HG03097 (cell line): ENCODE data around the gene KCND3.

Source experiments
- ATAC-seq: cut with Tn5 transposase; IDR thresholded peaks from one replicate; pipeline ENCODE4 v1.9.1; 2021; ENCODE audit not compliant: unreplicated experiment, low FRiP score

The KCND3 gene

DNA sequence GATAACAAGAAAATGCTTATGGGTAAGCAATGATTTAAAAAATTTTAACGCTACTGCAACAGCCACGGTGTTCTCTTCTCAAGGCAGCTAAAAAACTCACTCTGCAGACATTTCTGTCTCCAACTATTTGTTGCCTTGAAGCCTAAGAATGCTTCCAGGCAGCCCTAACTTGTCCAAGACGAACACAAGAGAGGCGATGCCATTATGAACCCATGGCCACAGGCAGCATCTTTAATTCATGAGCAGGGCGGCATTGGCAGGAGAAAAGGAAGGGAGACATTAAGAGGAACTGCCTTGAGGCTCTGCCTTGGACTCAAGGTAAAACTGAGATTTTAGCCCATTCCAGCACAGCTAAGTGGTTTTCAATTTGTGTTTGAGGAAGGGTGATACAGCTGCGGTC, 67.5 kb downstream of the KCND3 start:
- no peak for ATAC-seq

DNA sequence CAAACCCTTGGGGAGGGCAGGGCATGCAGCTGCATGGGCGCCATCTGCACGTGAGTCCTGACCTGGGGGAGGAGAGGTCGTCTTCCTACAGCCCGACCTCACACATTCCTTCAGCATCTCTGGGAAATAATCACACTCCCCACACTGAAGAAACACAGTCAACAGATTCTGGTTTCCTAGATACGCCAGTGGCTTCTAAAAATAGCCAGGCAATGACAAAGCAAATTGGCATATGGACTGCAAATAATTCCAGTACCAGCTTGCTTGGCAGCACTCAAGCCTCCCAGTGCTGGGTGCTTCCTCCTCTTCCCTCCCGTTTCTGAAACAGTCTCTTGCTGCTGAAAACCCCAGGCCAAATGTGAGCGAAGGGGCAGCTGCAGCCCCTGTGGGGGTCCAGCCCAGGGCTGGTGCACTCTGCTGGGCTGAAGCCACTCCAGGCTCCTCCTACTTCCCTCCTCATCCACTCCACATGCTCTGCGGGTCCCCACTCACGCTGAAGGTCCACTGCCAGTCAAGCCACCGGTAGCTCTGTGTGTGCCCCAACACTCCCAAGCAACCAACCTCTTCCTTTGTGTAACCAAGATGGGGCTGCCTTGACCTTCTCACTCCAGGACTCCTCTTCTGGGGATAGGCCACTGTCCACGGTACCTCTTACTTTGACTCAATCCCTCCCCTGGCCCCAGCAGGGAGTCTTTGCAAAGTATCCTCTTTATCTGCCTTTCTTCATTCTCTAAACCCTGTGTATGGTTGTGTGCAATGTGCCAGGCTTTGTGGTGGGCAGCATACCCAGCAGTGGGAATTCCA, 69.0 kb downstream of the KCND3 start:
- ATAC-seq, result no peak

DNA sequence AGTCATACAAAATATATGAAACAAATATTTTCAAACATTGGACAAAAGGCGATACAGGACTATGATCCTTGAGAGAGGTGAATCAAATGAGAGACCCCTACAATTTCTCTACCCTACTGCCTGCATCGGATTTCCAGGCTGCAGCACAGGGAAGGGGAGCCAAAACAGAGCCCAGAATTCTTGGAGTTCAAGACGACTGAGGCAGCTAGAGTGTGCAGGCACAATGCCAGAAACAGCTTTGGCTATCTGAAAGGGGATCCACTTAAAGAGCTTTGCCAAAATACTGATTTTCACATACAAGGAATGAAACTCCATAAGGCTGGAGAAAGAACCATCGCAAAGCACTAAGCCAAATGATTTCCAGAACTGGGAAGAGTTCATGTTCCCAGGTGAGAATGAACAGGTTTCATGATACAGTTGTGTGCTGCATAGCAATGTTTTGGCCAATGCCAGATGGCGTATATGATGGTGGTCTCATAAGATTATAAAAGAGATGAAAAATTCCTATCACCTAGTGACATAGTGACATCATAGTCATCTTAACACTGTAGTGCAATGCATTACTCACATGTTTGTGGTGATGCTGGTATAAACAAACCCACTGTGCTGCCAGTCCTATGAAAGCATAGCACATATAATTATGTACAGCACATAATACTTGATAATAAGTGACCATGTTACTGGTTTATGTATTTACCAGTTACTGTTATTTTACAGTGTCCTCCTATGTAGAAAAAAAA, 77.5 kb downstream of the KCND3 start:
- ATAC-seq, result no peak

DNA sequence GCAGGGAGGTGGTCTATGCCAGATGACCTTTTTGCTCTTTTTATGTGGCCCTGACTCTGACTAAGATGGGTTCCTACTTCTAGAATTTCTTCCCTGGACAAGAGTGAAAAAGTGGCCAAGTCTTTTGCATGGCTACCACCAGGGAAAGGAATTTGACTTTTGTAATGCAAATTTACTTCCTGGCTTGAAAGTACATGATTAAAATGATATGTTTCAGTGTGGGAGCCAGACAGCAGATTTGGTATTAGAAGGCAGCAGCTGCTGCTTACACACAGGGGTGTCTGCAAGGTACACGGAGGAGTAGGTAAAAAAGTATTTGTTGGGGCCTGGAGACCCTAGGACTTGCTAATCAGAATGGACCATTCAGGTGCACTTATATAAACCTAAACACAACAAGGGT, 78.4 kb downstream of the KCND3 start:
- no peak for ATAC-seq

DNA sequence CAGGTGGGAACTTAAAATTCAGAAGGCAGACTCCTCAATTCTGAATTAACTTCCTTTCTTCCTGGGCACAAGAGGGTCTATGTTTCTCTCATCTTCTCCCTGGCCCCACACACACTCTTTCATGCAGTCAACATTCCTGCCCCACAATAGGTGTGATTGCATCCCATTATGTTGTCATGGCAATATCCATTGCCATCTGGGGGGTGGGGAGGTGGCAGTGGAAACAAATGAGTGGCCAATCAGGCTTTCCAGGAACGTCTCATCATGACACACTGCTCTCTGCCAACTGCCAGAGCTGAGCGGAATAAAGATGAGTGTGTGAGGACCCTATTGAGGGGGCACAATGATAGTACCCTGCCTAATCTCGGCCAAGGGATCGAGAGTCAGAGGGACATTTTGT, 80.4 kb downstream of the KCND3 start:
- ATAC-seq, result no peak

DNA sequence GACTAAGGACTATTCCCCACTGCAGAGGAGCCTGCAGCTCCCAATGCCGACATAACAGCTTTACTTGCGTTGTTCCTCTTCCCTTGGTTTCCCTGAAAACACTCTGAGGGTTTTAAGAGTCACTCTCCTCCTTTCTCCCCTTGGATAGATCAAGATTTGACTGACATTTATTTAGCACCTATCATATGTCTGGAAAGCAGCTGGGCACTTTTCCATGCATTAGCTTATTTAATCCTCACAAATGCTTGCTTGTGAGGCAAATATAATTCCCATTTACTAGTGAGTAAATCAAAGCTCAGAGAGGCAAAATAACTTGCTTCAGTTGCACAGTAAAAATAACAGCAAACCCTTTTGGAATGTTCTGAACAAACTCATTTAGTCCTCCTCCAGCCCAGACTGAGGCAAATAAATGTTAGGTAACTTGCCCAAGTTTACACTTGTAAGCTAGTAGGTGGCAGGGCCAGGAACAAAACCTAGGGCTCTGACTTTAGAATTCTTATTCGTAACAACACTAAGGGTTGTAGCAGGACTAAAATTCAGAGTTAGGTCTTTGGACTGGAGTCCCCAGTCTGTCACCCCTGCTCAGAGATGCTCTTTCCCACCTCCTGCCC, 81.4 kb downstream of the KCND3 start:
- no peak for ATAC-seq

DNA sequence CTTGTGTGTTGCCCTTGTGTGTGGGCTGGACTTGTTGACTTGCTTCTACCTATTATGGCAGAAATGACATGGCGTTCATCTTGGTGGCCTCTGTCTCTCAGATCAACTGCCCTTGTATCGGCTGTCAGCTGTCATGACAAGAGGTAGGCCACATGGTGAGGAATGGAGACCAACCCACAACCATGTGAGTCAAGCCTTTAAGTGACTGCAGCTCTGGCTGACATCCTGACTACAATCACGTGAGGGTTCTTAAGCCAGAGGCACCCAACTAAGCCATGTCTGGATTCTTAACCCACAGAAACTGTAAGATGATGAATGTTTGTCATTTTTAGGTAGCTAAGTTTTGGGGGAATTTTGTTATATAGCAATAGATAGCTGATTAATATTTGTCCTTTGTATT, 82.1 kb downstream of the KCND3 start:
- ATAC-seq, result no peak

DNA sequence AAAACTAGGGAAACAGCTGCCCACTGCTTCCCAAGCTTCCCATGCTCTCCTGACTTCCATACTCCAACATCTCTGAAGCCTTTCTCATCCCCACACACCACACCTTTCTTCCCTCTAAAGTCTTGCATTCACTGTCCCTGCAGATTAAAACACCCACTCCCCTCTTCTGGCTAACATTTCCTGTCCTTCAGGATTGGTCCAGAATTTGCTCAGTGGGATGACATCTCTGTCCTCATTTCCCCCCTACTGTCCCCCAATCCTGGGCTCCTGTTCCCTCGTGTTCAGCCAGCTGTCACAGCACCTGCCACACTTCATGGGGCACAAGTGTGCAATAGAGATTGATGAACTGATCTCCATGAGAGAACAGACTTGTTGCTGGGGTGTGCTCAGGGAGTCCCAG, 82.7 kb downstream of the KCND3 start:
- ATAC-seq, result no peak

DNA sequence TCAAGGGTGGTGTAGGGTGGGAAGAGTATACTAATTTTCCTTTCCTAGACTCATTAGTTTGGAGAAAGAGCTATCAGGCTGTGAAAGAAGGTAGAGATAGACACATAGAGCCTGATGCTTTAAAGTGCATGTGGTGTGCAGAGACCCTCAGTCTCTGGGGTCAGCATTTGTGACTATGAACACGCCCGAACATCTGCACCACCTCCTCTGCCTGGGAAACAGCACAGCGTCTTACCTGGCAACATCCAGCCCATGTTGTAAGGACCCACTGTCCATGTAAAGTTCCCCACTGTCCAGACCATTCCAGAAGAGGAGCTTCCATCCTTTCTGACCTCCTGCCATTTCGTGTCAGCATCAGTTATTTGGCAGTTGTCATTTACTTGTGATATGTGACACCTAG, 83.4 kb downstream of the KCND3 start:
- ATAC-seq, result no peak

DNA sequence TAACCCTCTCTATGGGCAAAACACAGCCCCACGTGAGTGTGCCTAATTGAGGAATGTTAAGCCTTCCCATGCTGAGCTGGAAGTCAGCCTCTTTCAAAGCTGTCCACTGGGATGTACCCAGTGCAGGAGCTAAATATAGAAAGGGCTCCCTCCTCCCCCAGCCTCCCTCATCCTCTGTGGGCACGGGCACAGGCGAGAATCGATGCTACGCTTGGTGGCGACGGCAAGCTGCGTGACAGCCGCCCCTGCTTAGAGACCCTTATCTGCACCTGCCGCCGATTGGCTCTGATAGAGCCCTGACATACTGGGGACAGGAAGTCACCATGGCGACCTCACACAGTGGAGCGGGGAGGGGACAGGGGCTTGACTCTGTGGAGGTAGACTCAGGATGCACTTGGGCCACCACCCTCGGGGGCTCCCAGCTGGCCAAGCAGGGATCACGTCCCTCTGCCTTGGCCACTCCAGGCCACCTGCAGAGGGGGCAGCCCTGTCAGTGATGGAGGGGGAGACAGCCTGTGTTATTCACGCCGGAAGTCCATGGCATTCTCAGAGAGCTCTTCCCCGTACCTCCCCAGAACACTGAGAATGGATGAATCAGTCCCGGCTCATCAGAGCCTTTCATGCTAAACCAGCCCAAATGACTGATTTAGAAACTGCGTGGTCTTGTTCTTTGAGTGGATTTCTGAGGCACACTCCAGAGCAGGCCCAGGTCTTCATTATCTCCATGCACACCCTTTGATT, 84.8 kb downstream of the KCND3 start:
- no peak for ATAC-seq

DNA sequence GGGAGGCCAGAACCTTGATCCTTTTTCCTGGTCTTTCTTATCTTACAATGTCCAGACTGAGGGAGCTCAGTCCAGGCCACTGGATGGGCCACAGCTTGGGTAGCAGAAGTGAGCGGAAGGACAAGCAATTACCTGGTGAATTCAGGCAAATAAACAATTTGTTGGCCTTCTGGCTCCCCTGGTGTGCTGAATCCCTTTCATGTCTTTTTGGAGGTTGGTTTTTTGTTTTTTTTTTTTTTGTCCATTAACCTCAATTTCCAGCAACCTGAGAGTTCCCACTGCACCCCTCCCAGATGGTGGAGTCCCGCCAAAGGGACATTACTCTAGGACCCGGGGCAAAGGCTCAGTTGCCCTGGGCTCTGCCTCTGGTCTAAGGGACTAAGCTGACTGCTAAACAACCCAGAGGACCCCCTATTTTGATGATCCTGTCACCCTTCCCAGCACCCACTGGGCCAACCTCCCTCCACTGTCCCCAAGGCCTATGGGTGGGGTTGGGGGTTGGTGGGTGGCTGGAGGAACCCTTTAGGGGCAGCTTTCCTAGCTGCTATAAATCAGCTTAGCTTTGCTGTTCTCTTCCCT, 85.5 kb downstream of the KCND3 start:
- no peak for ATAC-seq

DNA sequence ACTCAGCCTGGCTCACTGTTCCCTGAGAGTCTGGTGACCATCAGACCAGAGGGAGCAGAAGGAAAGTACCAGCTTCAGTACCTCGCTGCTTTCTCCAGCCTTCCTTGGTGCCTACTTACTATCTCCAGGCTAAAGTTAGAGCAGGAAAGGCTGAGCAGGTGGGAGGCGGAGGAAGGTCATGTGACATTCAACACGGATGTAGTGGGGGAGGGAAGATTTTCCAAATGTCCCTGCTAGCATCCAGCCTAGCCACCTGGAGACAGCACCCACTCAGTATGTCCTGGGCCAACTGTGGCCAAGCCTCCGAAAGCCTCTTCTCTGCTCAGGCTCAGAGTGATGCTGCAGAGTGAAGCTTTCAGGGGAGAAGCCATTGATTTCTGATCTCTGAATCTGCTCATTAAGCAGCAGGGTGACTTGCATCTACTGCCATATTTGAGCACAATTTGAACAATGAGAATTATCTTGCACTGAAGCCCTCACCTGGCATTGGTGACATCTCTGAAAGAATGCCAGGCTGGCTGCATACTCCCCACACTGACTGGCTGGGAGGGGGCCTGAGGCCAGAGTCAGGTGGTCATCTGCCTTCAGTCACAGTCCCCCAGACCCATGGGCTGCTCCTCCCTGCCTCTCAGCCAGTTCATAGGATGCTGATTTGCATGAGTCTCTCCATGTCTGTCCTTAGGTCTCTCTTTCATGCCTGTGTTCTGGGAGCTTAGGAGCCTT, 86.2 kb downstream of the KCND3 start:
- ATAC-seq, result no peak

DNA sequence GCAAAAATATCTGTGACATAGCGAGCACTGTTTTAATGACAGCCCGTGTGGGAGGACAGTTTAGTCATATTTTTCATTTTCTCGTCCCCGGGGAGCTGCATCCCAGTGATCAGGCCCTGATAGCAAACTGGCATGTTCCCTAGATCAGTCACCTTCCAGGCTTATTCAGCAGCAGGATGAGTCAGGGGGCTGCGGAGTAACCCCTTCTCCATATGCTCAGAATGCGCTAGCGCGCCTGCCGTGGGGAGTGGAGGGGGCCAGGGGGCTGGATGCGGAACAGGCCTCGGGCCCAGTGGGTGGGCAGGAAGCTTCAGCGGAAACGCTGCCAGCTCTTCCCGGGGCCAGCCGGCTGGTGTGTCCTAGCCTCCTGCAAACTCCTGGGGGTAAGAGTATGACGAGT, 94.0 kb downstream of the KCND3 start:
- no peak for ATAC-seq

DNA sequence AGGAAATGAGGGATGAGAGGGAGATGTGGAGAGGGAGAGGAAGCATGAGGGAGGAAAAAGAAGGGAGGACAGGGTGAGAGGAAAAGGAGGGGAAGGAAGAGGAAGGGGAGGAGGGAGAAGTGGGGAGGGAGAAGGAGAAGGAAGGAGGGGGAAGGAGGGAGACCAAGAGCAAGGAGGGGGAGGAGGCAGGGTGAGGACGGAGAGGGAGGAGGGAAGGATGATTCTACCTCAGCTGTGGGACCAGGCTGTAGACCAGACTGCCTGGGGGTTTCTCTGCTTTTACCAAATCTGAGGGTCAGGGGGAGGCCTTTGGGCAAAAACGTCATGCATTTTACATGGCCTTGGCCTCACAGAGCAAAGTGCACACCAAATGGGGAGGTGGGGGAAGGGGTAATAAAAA, 94.5 kb downstream of the KCND3 start:
- no peak for ATAC-seq

DNA sequence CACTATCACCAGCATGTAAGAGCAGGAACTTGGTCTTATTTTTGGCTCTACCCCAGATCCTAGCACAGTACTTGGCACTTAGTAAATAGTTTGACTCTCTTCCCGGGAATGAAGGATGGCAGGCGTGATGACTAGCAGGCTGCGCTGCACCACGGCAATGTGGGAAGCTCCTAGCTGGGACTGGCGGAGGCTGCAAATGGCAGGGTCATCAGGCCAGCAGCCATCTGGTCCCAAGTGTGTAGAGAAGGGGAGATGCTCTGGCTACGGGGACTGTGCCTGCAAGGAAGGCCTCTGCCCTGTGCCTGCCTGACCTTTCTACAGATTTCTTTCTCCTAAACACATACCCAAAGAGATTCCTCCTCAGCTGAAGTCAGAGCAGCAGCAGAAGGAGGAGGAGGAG, 95.0 kb downstream of the KCND3 start:
- ATAC-seq, result no peak

DNA sequence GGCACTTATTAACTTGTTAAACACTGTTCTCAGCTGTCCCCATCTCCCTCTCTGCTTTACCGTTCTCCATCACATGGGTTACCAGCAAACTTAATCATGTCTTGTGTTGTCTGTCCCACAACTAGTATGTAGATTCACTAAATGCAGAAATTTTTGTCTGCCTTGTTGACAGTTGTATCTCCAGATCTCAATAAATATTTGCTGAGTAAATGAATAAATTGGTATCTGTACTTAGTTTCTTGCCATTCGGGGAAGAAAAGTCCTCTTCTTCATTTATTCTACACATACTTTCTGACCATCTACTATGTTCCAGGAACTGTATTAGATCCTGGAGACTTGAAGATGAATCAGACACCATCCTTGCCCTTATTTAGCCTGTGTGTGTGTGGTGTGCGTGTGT, 97.9 kb downstream of the KCND3 start:
- no peak for ATAC-seq

DNA sequence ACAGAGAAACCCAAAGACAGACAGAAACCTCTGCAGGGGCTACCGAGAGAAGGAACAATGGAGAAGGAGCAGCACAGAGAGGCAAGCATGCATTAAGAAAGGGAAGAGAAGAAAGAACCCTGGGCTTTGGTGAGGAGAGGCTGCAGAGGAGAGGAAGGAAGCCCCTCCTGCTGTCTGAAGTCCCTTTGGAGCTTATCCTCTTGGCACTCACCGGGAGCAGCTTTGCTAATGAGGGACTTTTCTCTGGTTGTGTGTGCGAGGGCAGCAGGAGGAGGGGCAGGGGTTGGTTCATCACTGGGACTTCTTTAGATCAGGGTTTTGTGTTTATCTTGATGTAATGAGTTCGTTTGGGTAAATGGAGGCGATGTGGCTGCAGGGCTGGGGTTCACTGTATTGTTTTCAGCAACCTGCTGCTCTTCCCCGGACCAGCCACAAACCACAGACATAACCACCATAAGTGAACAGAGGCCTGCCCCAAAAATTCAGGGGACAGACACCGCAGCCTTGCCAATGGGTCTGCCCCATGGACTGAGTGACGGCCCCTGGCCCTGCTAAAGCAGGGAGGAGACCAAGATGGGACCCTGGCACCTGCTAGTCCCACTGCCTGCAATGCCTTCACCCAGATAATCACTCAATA, 100.6 kb downstream of the KCND3 start:
- no peak for ATAC-seq

DNA sequence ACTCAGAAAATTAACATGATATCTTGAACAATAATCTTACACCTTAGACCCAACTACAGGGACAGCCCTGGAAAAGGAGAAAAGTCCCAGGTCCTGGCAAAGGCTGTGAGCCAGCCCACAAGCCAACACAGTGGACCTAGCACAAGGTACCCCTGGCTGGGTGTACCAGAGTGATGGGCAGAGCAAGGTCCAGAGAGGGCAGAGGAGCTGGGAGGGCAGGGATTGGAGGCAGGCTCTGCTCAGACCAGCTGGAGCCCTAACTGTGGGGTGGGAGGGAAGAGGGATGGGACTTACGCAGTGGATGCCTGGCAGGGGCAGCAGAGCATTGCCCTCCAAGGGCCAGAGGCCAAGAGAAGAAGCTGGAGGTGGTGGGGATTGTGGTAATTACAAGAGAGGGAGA, 101.6 kb downstream of the KCND3 start:
- no peak for ATAC-seq

DNA sequence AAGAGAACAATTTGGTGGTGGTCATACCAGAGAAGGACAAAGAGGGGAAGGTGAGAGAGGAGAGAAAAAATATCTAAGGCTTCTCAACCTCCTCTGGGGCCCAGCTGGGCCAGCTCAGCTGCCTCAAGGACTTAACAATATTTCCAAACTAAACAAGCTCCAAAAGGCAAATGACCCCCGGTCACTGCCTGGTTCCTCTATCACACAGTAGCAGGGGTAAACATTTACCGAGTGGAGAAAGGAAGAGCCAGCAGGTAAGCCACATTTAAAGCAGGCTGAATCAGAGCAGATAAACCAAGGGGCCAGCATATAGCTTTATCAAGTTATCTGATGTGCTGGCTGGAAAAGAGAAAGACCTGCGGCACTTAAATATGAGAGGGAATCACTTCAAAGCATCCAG, 102.1 kb downstream of the KCND3 start:
- no peak for ATAC-seq

DNA sequence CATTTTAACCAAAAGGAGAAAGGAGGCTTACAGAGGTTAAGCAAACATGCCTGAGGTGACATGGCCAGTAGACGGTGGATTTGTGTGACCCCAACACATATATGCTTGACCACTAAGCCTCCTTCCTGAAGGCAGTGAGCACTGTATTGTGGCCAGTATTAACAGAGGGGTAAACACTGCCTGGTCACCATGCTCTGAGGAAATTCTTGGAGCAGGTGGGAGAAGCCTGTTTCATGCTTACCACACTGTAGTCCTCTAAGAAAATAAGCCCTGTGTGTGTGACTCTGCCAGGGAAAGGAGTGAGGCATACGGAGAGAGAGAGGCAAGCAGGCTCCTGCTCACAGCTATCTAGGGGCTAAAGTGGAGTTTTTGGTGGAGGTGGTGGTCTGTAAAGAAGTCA, 102.7 kb downstream of the KCND3 start:
- no peak for ATAC-seq
